ENCODE measurements around the gene PES1. TPM values are rescaled to one million over a fixed set of nuclear protein-coding genes. Genes with fewer than 3 reads are reported as not detected.

PES1 gene
- polyA plus RNA-seq, 3 donors: 32.2 to 36.6 (median 35.6) TPM

GRCh38 chr22:30636226-30637077, 44.7 kb upstream of the PES1 start:
- no peak for DNase-seq
- peaks cover 21% of the 10 kb centered on the region for H3K4me1 Mint-ChIP-seq
- intact Hi-C loops (cut with micrococcal nuclease): no loop called here
- Histone ChIP-seq H3K9me3 (replicated peaks in 1 of 2; ENCODE audit: control insufficient read depth in 1 of 2, insufficient read depth in 1 of 2, low read length in 2 of 2) (no peaks in the 10 kb centered on the region), H3K4me3 (replicated peaks in 1 of 3; ENCODE audit: low read depth in 2 of 3, low read length in 3 of 3) (peak overlapping the region; percentile 29 to 79 (median 46)), H3K27me3 (ENCODE audit: control insufficient read depth in 2 of 2, insufficient read depth in 2 of 2, low read length in 2 of 2) (peaks cover 0 to 6% of the 10 kb centered on the region in 2 donors), H3K9ac (ENCODE audit: insufficient read depth, low read length, poor library complexity, severe bottlenecking) (peak overlapping the region; percentile 74), H3K36me3 (replicated peaks in 1 of 2; ENCODE audit: control insufficient read depth in 1 of 2, insufficient read depth in 2 of 2, low read length in 2 of 2) (no peaks in the 10 kb centered on the region), H4K20me1 (ENCODE audit: insufficient read depth, low read length) (no peaks in the 10 kb centered on the region), H3K79me2 (ENCODE audit: insufficient read depth, low read length) (no peaks in the 10 kb centered on the region), H3K4me2 (replicated peaks; ENCODE audit: extremely low read depth, low read length, poor library complexity, severe bottlenecking) (peak overlapping the region; percentile 98), H2AFZ (ENCODE audit: insufficient read depth, low read depth, low read length, poor library complexity, severe bottlenecking) (peak overlapping the region; percentile 87), H3K27ac (ENCODE audit: low read depth in 1 of 2, low read length in 2 of 2) (peak overlapping the region in 1 of 2 donors; percentile 92), H3K4me1 (ENCODE audit: control insufficient read depth in 1 of 2, insufficient read depth in 2 of 2, low read length in 2 of 2) (peaks cover 28 to 33% of the 10 kb centered on the region in 2 donors)
- peak overlapping the region; percentile 84 to 93 for H3K4me3 Mint-ChIP-seq
- 72% methylated on average over 45 of the region's 45 CpGs for whole genome bisulfite sequencing (ENCODE audit: insufficient coverage)
- peaks cover 0 to 7% (median 2%) of the 10 kb centered on the region in 7 donors for H3K9me3 Mint-ChIP-seq
- TF ChIP-seq CTCF (IDR thresholded peaks at IDR 0.05): no peak
- peak overlapping the region in 4 of 7 donors; percentile 40 to 77 (median 66) for H3K27ac Mint-ChIP-seq
- H3K36me3 Mint-ChIP-seq: no peaks in the 10 kb centered on the region
- H3K27me3 Mint-ChIP-seq (ENCODE audit: low read depth in 3 of 3): peaks cover 3 to 11% (median 5%) of the 10 kb centered on the region in 3 donors

GRCh38 chr22:30635273-30636225, 43.8 kb upstream of the PES1 start, which contains the start of gene SLC35E4:
TSS of gene SLC35E4 (plus strand) at chr22:30635781. CDS start at chr22:30636451, 670 bp downstream.
- Mint-ChIP-seq H3K27ac (peak within 1 kb of the TSS; percentile 92 to 98 (median 93)), H3K9me3 (peaks cover 0 to 7% (median 2%) of the 10 kb centered on the region in 7 donors), H3K4me3 (peak within 1 kb of the TSS; percentile 84 to 93), H3K4me1 (peaks cover 21% of the 10 kb centered on the region), H3K27me3 (ENCODE audit: low read depth in 3 of 3) (peaks cover 4 to 11% (median 5%) of the 10 kb centered on the region in 3 donors), H3K36me3 (no peaks in the 10 kb centered on the region)
- Histone ChIP-seq H3K27ac (ENCODE audit: low read depth in 1 of 2, low read length in 2 of 2) (peak within 1 kb of the TSS; percentile 92), H3K36me3 (replicated peaks in 1 of 2; ENCODE audit: control insufficient read depth in 1 of 2, insufficient read depth in 2 of 2, low read length in 2 of 2) (no peaks in the 10 kb centered on the region), H4K20me1 (ENCODE audit: insufficient read depth, low read length) (no peaks in the 10 kb centered on the region), H3K4me1 (ENCODE audit: control insufficient read depth in 1 of 2, insufficient read depth in 2 of 2, low read length in 2 of 2) (peaks cover 28 to 33% of the 10 kb centered on the region in 2 donors), H3K4me2 (replicated peaks; ENCODE audit: extremely low read depth, low read length, poor library complexity, severe bottlenecking) (peak within 1 kb of the TSS; percentile 98), H3K27me3 (ENCODE audit: control insufficient read depth in 2 of 2, insufficient read depth in 2 of 2, low read length in 2 of 2) (peaks cover 0 to 6% of the 10 kb centered on the region in 2 donors), H3K4me3 (replicated peaks in 1 of 3; ENCODE audit: low read depth in 2 of 3, low read length in 3 of 3) (peak within 1 kb of the TSS; percentile 29 to 79 (median 55)), H3K9ac (ENCODE audit: insufficient read depth, low read length, poor library complexity, severe bottlenecking) (peak within 1 kb of the TSS; percentile 74), H3K9me3 (replicated peaks in 1 of 2; ENCODE audit: control insufficient read depth in 1 of 2, insufficient read depth in 1 of 2, low read length in 2 of 2) (no peaks in the 10 kb centered on the region), H3K79me2 (ENCODE audit: insufficient read depth, low read length) (no peaks in the 10 kb centered on the region), H2AFZ (ENCODE audit: insufficient read depth, low read depth, low read length, poor library complexity, severe bottlenecking) (peak within 1 kb of the TSS; percentile 87)
- no peak for TF ChIP-seq CTCF (IDR thresholded peaks at IDR 0.05)
- DNase-seq: peak; percentile 82 to 86 (median 84)
- 1% methylated on average over 71 of the region's 75 CpGs for WGBS (ENCODE audit: insufficient coverage)
- intact Hi-C loops (cut with micrococcal nuclease): loop anchor here in 1 of 2 donors (1.0 to 2.0 kb wide), 4 partner anchors 13 to 119 kb away; partner anchors contain the start of genes DUSP18 and TCN2
